GM13976 (cell line): ENCODE data around the gene PDXDC1.
"Not testable (repeated sequence)": the region's sequence is repeated elsewhere in the genome, so short reads cannot be mapped to it uniquely, and the experiment has no call there.

Experiments
- DNase-seq: peaks from one replicate; pipeline ENCODE4 v3.0.0; 2012; ENCODE audit warnings: low spot score
- CTCF ChIP-seq: IDR thresholded peaks from 2 replicates; pipeline ENCODE4 v1.5.1; 2012; ENCODE audit warnings: borderline replicate concordance, mild to moderate bottlenecking; ENCODE audit not compliant: insufficient read depth; ENCODE audit errors: extremely low read depth, missing control alignments, control extremely low read depth
- in situ Hi-C: fragments of 300-500 bp; cut with MboI; formaldehyde crosslinking; loops from one replicate; pipeline ENCODE4 v1.12.0; 2022; ENCODE audit warnings: low sequenced_read_pairs, mixed read lengths, inconsistent platforms; ENCODE audit not compliant: unreplicated experiment

The PDXDC1 gene

GRCh38 chr16:15012941-15013340 lies 38.1 kb downstream of the PDXDC1 start:
- in situ Hi-C loops, DNase-seq: not testable (repeated sequence)

GRCh38 chr16:15015671-15016070 lies 40.8 kb downstream of the PDXDC1 start:
- DNase-seq, in situ Hi-C loops: not testable (repeated sequence)

- DNase-seq, in situ Hi-C loops: not testable (repeated sequence)
Observed at GRCh38 chr16:15016354-15016753, 41.5 kb downstream of the PDXDC1 start.

DNA sequence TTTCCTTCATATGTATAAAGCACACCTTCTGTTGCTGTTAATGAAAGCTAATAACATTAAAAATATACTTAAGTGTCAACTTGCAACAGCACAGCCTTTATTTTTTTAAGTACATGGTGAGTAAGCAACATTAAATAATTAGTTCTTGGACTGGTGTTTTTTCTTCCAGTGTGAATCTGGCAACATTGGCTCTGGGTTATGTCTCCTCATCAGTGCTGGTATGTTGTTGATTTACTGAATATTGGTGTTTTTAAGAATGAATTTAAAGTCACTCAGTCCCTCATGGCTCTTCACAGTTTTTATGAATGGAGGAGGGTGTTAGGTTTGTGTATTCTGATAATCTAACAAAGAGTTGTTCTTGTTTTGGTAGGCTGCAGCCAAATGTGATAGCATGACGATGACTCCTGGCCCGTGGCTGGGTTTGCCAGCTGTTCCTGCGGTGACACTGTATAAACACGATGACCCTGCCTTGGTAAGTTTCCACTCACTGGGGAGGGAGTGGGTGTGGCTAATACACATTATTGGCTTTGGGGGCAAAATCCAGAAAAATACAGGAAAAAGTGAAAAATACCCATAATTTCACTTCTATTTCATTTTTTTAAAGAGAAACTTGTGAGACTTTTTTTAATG lies 42.2 kb downstream of the PDXDC1 start:
- DNase-seq, in situ Hi-C loops: not testable (repeated sequence)

DNA sequence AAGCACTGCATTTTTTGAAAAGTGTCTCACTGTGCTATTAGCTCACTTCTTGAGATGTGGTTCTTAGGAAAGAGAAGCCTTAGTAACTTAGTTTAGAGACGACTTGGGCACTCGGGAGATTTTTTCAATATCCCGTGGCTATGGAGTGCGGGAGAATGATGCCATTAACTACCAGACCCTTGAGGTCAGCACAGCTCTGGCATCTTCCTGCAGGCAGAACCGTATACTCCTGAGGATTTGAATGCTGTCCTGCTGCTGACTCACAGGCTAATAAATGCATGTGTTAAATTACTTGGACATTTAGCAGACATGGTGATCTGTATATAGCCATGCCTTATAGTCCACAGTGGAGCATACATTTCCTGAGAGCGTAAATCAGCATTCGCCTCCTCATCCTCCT lies 46.6 kb downstream of the PDXDC1 start:
- DNase-seq: not testable (repeated sequence)

GRCh38 chr16:15022194-15022593 lies 47.4 kb downstream of the PDXDC1 start:
- peak; percentile 13 for TF ChIP-seq CTCF
- in situ Hi-C loops: not testable (repeated sequence)
- peak; percentile 47 for DNase-seq

More for the DNA sequence above, 46.6 kb downstream of the PDXDC1 start:
- in situ Hi-C loops: not testable (repeated sequence)

GRCh38 chr16:15023381-15024077 lies 48.7 kb downstream of the PDXDC1 start:
- in situ Hi-C loops, DNase-seq: not testable (repeated sequence)

DNA sequence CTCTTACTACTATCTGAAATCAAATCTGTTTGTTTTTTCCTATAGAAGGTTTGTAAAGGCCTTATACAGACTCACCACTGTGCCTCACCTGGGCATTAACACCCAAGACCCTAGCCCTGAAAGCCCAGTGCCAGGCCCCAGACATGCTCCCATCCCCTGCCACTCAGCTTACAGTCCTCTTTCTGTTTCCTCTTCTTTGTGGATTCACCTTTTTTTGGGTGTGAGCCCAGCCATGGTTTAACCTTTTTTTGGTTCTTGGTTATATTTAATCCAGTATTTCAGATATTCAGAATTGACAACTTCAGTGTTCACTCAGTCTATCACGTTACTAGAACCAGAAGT lies 50.0 kb downstream of the PDXDC1 start:
- DNase-seq, in situ Hi-C loops: not testable (repeated sequence)

- in situ Hi-C loops, DNase-seq: not testable (repeated sequence)
Observed at GRCh38 chr16:15025234-15025951, 50.6 kb downstream of the PDXDC1 start.

DNA sequence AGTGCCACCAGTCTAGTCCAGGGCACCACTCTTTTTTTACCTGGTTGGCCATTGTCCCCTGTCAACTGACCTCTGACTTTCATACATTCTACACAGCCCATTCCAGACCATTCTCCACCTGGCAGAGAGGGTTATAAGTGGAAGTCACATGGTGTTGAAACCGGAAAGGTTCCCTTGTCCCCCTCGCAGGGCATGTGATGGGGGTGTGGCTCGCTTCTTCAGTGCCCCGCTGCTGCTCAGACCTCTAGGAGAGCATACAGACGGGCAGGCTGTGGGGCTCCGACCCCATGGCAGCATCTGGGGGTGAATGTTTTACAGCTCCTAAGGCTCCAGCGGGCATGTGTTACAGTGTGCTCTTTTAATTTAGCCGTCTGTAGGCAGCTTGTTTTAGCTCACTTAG lies 52.2 kb downstream of the PDXDC1 start:
- in situ Hi-C loops, DNase-seq: not testable (repeated sequence)

DNA sequence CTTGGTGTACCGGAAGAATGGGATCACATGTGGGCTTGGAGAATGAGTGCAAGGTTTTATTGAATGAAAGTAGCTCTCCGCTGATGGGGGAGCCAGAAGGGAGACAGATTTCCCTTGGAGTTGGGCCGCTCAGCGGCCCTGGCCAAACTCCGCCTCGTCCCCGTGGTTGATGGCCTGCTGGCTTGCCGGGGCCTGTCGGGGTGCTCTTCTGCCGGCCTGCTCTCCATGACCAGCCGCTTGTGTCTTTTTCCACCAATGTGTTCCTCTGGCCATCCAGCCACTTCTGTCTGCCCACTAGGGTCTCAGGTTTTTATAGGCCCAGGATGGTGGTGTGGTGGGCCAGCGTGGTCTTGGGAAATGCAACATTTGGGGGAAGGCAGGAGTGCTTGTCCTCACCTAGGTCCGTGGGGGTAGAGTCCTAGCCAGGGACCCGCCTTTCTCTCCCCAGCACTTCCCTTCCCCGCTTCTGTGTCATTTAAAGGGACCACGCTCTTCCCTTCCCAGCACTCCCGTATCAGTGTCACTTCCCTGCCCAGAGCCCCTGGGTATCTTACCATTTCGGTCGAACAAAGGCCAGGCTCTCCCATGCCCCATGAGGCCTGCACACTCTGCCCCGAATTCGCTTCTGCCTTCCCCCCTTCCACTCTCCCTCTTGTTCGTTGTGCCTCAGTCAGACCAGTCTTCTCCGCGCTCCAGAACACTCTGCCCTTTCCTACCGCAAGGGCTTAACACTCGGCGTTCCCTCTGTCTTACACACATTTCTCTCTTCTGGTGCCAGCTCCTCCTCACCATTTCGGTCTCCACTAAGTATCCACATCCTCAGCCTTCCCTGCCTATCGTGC lies 52.9 kb downstream of the PDXDC1 start:
- DNase-seq, in situ Hi-C loops: not testable (repeated sequence)

DNA sequence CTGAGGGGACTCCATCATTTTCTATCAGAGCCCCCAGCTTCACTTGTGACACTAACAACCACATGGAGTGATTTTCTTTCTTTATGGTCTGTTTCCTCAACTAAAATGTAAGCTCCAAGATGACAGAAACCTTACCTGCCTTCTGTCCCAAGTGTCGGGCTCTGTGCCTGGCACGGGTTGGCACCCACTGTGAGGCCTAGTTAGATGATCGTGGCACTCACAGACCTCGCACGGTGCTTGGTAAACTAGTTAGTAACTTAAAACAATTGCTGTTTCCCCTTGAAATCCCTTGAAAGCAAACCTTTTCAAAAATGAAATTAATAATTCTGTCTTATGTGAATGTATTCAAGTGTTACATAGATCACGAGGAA lies 53.5 kb downstream of the PDXDC1 start:
- in situ Hi-C loops, DNase-seq: not testable (repeated sequence)

- in situ Hi-C loops, DNase-seq: not testable (repeated sequence)
Observed at GRCh38 chr16:15028801-15029698, 54.2 kb downstream of the PDXDC1 start.

DNA sequence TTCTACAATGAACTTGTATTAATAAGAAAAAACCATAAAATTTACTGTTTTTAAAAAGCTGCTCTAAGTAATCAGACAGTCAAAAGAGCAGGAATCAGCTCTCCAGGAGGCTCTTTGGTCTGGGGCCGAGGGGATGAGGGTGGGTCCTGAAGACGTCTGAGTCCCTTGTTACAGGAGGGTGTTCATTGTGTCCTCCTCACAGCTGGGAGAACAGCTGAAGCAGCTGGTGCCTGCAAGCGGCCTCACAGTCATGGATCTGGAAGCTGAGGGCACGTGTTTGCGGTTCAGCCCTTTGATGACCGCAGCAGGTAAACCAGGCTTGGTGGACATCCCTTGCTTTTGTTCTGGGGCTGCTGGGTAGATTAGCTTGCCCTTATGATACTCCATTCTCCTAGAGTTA lies 54.9 kb downstream of the PDXDC1 start:
- DNase-seq: not testable (repeated sequence)

More for the DNA sequence above, 54.9 kb downstream of the PDXDC1 start:
- in situ Hi-C loops: not testable (repeated sequence)
